GM19438 (cell line): Measurements from ENCODE around the gene MBTPS2.
"Not testable (repeated sequence)": the region's sequence is repeated elsewhere in the genome, so short reads cannot be mapped to it uniquely, and the experiment has no call there.

Experiments
- ATAC-seq: cut with Tn5 transposase; IDR thresholded peaks from one replicate; pipeline ENCODE4 v1.9.1; 2021; ENCODE audit warnings: low read depth; ENCODE audit not compliant: unreplicated experiment

MBTPS2 gene

DNA sequence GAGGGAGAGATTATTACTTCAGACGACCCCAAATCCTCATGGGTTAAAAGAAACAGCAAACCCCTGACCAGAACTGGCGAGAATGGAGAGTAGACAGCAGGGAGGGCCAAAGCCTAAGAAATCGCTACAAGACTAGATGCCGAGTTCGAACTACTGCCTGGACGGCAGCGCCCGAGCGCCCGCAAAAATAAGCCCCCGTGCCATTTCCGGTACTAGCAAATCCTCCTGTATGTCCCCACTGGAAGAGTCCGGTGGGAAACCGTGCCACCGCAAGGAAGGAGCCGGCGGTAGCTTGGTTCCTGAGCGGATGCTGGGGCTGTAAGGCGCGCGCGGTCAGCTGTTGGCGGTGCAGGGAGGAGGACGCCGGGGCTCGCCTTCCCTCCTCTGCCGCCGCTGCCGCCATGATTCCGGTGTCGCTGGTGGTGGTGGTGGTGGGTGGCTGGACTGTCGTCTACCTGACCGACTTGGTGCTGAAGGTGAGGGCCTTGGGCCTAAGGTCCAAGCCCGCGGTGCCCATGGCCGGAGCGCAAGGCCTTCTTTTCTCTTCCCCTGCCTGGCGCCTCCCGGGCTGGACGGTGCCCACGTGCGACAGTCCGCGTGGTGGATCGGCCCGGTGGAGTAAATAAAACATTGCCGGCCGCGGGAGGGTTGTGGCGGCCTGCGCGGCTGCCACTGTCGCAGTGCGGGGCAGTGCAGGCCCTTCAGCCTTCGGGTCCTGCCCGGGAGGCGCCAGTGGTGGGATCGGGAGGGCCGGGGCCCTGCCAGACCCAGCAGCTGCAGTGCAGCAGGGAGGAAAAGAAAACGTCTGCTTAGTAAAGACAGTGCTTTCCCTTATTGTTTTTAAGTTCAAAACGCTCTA is at the start of gene MBTPS2:
Gene MBTPS2, plus strand, starts transcription at position 284 of the 859 bp plus-strand sequence. Its CDS starts 118 bp downstream, at position 402.
- peak; percentile 86 for ATAC-seq

DNA sequence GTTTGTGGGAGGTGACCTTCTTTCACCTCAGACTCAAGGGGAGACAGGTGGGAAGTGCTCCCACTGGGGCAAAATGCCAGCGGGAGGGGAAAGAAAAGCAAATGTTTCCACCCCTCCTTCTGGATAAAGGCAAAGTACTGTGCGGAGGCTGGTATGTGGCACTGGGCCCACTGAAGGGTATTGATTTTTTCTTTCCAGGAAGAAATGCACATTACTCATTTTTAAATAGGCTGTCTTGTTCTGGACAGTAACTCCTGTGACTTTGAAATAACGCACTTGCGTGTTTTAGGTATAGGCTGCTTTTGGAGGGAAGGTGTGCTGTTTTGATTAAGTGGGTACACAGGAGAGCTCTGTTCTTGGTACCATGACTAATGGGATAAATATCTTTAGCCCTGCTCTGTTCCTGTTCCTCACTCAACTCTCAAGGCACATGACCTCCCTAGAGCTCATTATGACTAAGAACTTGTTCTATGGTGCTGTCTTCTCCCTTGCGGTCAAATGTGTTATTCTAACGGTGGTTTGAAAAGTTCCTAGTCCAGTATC is 40.7 kb upstream of the MBTPS2 start:
- no peak for ATAC-seq

DNA sequence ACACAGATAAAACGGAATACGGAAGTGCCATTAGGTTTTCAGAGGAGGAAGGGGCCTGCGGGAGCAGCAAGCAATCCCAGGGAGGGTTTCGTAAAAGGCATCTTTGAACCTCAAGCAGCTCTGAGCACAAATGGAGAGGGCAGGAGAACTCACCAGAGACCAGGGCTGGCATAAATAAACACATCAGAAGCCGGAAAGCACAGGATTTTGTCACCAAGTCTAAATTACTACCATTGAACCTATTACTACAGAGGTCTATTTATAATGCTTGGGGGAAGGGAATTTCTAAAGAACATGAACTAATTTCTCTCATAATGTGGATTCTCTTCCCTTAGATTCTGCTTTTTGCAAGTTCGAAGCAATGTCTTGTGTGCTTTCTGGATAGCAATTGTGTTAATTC is 39.6 kb upstream of the MBTPS2 start:
- no peak for ATAC-seq

DNA sequence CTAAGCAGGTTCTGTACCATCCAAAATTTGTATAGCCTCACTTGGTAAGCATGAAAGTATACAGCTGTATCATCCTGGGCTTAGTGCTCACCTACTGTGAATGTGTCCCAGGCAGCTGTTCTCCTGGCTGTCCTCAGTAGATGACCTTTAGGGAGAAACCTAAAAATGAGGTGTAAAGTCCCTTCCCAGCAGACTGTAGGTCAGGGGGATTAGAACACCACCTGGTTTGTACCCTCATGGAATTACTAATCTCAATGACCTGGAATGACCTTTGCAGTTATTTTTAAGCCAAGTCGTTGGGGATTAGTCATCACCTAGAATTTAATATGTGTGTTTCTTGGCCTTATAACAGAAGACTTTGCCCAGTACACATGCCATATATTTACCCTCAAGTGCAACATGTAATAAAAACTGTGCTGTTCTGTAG is 39.1 kb upstream of the MBTPS2 start:
- ATAC-seq, result no peak

DNA sequence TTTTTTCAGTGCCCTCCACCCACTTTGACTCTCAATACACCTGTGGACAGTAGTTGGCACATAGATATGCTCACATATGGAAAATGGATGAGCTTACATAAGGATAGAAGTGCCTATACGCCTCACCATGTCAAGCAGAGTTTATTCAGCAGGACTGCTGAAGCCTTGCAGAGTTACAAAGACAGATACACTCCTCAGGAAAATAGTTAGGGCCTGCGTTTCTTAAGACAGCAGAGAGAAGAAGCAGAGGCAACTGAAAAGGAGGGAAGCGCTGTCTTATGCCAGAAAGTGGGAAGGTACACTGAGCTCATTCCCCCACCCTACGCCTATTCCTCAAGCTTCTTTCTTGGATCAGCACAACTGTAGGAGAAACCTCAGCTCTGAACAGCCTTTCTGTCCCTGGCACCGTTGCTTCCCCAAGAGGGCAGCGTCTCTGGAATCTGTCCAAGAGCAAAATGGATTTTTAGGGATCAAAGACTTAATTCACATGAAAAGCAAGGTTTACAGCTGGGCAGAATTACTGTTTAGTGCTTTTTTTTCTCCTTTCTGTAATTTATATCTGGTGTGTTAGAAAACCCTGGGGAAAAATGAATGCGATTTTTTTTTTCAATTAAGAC is 37.3 kb upstream of the MBTPS2 start:
- ATAC-seq, result no peak

DNA sequence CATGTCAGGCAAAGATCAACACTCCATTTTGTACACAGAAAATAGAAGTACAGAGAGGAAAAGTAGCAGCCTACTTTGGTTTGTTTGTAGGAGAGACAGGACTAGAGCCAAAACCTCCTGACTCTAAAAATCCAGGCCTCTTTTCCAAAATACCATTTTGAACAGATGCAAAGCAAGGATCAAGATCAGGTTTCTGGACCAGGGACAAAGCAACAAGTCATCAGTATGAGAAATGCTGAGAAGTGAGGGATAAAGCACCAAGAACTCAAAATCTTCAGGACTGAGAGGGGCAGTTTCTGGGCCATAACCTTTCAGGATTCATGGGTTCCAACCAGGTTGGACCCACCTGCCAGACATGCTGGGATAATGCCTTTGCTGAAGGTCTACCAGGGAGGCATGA is 36.6 kb upstream of the MBTPS2 start:
- no peak for ATAC-seq

DNA sequence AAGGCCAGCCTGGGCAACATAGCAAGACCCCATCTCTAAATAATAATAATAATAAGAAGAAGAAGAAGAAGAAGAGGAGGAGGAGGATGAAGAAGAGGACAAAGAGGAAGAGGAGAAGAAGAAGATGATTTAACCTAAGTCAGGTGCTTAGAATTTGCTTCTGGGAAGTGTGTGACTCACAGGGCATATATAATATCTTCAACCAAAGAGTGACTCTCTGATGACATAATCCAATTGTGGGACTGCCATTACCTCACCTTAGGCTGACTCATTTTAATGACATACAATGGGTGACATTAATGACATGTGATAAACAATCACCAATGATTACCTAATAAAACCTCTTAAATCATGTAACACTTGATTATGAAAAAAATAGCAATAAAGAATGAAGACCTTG is 32.7 kb upstream of the MBTPS2 start:
- no peak for ATAC-seq

DNA sequence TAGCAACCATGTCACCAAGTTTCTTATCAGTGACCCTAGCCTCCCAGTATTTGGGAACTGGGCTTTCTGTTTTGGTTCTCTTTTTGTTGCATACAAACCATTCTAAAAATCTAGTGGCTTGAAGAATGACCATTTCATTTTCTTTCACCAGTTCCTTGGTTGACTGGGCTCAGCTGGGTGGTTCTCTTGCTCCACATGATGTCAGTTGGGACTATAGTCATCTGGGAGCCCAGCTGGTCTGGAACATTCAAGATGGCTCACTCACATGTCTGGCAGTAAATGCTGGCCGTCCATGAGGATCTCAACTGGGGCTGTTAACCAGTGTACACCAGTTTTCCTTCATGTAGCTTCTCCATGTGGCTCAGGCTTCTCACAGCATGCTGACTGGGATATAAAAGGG is 27.6 kb upstream of the MBTPS2 start:
- ATAC-seq, result no peak

DNA sequence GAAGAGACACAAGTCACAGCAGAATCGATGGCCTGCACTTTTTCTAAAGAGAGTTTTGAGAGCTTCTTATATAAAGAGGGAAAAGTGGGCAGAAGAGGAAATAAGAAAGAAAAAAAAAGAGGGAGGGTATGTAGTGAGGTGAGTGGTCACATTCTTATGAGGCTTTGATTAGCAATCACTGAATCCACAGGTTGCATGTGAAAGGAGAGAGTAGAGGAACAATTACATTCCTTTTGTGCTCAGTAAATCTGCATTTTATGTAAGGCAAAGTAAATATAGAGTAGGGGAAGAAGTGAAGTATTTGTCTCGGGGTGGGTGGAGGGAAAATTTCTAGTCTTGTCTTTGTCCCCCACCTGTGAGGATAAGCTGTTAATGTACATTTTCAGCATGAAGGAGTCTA is 26.8 kb upstream of the MBTPS2 start:
- no peak for ATAC-seq

DNA sequence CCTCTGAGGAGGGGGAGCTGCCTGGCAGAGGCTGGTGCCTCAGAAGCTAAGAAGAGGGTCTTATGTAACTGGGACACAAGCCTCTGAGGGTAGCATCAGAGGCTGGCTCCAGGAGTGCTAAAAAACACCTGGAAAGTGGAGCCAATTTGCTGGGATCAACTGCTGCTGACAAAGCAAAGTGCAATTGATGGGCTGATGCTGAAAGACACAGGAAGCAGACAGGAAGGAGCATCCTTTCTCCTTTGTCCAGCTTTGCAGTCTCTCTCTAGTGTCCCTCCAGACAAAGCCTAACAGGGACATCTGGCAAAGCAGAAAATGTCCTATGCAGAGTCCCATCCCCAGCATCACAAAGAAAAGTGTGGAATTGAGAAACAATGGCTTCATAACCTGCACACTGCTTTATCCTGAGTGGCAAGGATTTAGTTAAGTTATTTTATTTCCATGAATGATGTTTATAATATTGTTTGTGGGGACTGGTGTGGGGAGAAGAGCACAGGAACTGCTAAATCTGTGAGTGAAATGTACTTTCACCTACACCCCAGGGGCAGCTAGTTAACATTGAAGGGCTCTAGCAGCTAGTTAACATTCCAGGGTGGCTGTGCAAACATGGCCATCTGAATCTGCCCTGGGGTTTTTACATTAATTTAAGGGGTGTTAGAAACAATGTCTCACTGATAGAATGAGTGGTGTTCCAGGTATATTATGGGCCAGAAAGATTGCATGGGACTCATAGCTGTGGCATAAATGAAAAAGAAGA is 25.6 kb upstream of the MBTPS2 start:
- no peak for ATAC-seq

DNA sequence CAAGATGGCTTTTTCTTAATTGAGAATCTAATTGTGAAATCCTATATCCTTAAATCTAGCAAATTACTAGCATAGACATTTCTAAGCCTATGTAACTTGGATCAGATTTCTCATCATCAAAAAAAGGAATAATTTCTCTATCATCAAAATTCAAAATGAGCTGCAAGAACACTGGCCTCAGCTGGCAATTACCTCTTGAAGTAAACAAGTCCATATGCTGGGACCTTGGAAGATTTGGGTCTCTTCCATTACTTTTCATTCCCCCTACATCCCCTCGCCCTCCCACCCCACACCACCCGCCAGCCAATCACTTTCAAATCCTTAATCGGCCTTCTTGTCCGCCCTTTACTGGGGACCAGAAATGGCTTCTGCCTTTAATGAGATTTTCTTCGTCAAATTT is 23.3 kb upstream of the MBTPS2 start:
- ATAC-seq, result no peak

DNA sequence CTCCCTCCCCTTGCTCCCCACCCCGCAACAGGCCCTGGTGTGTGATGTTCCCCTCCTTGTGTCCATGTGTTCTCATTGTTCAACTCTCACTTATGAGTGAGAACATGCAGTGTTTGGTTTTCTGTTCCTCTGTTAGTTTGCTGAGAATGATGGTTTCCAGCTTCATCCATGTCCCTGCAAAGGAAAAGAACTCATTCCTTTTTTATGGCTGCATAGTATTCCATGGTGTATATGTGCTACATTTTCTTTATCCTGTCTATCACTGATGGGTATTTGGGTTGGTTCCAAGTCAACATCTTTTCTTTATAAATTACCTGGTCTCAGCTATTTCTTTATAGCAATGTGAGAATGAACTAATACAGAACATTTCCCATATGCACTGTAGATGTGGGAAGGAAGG is 19.2 kb upstream of the MBTPS2 start:
- ATAC-seq, result not testable (repeated sequence)

DNA sequence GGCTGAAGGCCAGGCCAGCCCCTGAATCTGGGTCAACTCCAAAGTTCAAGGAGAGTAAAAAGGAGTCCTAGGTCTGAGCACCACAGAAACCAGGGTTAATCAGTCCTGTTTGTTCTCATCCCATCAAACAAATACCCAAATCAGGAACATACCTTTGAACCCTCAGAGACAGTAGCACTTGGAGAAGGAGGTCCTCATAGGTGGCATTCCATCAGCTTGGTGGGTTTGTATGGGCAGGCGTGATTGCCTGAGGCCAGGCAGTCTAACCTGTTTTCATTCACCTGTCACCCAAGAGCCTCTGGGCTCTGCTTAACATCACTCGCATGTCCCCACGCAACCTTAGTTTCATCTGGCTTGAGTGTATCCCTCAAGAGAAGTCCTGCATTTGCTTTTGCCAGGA is 17.5 kb upstream of the MBTPS2 start:
- ATAC-seq, result no peak

DNA sequence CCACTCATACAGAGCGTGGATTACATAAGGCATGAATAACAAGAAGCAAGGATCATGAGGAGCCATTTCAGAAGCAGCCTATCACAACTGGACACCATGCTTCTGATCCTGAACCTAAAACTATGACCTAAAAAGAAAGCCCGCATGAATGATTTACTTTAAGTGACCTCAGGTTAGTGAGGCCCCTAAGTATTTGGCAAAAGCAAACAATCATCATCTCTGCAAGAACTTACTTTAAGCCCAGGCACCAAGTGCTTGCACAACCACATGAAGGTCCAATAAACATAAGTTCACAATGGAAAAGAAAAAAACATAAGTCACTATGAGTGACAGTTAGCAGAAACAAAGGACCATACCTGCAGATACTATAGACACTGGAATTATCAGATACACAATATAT is 7.9 kb upstream of the MBTPS2 start:
- ATAC-seq, result no peak

DNA sequence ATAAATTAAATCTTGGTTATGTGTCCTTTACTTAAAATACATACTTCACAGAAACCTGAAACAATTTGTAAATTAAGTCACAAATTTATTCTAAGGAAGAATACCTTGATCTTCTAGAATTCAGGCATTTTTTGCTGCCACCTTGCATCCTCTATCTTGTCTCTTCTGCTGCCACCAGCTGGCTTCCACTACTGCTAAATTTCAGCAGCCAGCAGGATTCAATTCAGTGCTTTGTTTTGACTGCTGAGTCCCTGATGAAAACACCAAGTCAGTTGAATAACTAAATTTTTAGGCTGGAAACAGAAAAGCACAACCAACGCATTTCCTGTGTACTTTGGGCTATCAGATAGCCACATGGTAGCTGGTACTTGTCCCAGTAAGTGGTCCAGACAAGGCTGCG is 2.4 kb upstream of the MBTPS2 start:
- ATAC-seq, result no peak

DNA sequence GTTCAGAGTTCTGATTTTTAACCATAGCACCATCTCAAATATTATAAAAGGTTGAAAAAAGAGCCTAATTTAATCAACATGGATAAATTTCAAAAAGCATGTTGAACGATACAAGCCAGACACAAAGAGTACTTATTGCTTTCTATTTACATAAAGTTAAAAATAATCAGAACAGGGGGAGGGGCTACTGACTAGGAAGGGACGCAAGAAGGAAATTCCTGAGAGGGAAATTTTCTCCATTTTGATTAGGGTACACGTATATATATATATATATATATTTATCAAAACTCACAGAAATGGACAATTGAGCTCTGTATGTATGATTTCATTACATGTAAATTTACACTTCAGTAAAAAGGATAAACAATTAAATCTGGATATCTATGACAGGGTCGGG is 482 bp upstream of the MBTPS2 start:
- peak; percentile 18 for ATAC-seq

DNA sequence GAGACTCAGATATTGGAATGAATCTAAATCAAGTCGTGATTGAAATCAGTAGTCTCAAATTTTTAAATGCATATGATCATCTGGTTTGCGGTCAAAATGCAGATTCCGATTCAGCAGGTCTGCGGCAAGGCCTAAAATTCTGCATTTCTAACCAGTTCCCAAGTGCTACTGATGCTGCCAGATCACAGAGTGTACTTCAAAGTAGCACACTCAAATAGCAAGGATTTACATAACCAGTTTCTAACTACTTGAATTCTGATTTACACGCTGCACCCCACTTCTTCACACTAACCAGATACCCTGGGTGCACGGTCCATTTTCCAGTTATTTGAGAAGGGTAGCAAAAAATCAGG is 752 bp downstream of the MBTPS2 start:
- no peak for ATAC-seq

DNA sequence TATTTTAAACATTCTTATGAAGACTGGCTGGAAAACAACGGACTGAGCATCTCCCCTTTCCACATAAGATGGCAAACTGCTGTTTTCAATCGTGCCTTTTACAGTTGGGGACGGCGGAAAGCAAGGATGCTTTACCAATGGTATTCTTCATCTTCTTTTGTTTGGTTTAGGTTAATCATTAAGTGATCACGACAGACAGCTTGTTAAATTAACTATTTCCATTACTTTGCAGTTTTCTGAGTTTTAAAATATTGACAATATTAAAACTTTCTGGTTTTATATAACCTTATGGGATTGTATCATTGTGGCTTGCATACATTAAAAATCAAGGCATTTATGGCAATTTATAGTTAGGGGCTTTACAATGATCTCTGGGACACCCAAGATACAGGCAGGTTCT is 3.8 kb downstream of the MBTPS2 start:
- no peak for ATAC-seq

DNA sequence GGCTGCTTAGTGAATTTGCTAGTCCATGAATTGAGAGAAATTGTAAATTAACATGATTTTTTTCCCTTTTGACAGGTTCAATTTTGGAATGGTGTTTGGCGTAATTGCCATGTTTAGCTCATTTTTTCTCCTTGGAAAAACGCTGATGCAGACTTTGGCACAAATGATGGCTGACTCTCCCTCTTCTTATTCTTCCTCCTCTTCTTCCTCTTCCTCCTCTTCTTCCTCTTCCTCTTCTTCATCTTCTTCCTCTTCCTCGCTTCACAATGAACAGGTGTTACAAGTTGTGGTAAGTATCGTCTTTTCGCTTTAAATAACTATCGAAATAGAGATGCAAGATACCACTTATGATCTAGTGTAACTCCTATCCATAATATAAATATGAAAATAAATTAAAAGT is 5.7 kb downstream of the MBTPS2 start:
- no peak for ATAC-seq

DNA sequence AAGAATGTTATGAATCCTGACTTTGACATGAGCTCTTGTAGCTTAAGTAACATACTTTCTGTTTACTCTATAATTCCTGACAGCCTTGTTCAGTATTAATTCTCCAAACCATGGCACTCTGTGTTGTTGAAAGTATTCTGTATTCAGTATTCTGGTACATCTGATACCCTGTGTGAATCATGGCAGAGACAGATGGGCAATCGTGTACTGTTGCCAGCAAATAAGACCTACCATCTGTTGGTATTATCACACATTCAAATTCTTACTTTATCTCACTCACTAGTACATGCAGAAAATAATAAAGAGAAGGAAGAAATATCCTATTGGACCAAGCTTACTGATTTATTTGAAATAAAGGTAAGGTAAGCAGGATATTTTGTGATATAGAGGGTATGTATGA is 7.9 kb downstream of the MBTPS2 start:
- no peak for ATAC-seq

DNA sequence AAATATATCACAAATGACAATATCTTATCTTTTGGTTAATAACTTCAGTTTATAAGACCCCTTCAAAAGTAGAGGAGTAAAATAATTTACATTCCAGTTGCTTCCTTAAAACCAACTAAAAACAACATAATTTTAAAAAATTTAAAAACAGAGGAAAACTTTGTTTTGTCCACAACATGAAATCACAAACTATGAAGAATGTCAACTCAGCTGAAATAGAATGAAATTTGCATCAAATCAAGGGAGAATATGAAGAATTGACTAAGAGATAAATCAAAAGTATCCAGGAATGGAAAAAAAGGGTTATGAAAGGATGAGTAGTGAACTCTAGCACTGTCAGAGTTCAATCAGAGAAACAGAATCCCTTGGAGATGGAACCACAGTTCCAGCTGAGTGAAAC is 14.2 kb downstream of the MBTPS2 start:
- no peak for ATAC-seq
